NCI-H187 treated with DMSO at 0.1 percent for 48 hours (cell line): ENCODE results near the gene ITGBL1.
"Not testable (repeated sequence)": the region's sequence is repeated elsewhere in the genome, so short reads cannot be mapped to it uniquely, and the experiment has no call there.

ENCODE experiments used
- DNase-seq: peaks from one replicate; lab custom pipeline; 2025; lab: John Stamatoyannopoulos, UW

The ITGBL1 gene

GRCh38 chr13:101514100-101514499 is 61.6 kb downstream of the ITGBL1 start:
- no peak for DNase-seq

GRCh38 chr13:101514695-101515275 is 62.3 kb downstream of the ITGBL1 start:
- peak; percentile 55 for DNase-seq

- DNase-seq: no peak
Measured at GRCh38 chr13:101515504-101515903, 63.0 kb downstream of the ITGBL1 start.

GRCh38 chr13:101516262-101516661 is 63.8 kb downstream of the ITGBL1 start:
- DNase-seq: no peak

- no peak for DNase-seq
Measured at GRCh38 chr13:101520672-101521071, 68.2 kb downstream of the ITGBL1 start.

- no peak for DNase-seq
Measured at GRCh38 chr13:101521371-101521770, 68.9 kb downstream of the ITGBL1 start.

GRCh38 chr13:101522607-101523006 is 70.1 kb downstream of the ITGBL1 start:
- DNase-seq: no peak

GRCh38 chr13:101523154-101524131 is 71.0 kb downstream of the ITGBL1 start:
- no peak for DNase-seq

GRCh38 chr13:101527130-101527529 is 74.7 kb downstream of the ITGBL1 start:
- no peak for DNase-seq

- DNase-seq: no peak
Measured at GRCh38 chr13:101529422-101529821, 76.9 kb downstream of the ITGBL1 start.

GRCh38 chr13:101530293-101530692 is 77.8 kb downstream of the ITGBL1 start:
- DNase-seq: no peak

GRCh38 chr13:101535192-101535746 is 82.8 kb downstream of the ITGBL1 start:
- no peak for DNase-seq

GRCh38 chr13:101536079-101536478 is 83.6 kb downstream of the ITGBL1 start:
- no peak for DNase-seq

GRCh38 chr13:101544544-101544943 is 92.1 kb downstream of the ITGBL1 start:
- DNase-seq: not testable (repeated sequence)

- DNase-seq: no peak
Measured at GRCh38 chr13:101544979-101545378, 92.5 kb downstream of the ITGBL1 start.

- DNase-seq: no peak
Measured at GRCh38 chr13:101545521-101545920, 93.0 kb downstream of the ITGBL1 start.

- no peak for DNase-seq
Measured at GRCh38 chr13:101552286-101552685, 99.8 kb downstream of the ITGBL1 start.

GRCh38 chr13:101552786-101553185 is 100.3 kb downstream of the ITGBL1 start:
- no peak for DNase-seq

GRCh38 chr13:101554420-101555125 is 102.1 kb downstream of the ITGBL1 start:
- no peak for DNase-seq

- DNase-seq: no peak
Measured at GRCh38 chr13:101555610-101556009, 103.1 kb downstream of the ITGBL1 start.

- DNase-seq: no peak
Measured at GRCh38 chr13:101556676-101557123, 104.2 kb downstream of the ITGBL1 start.

- no peak for DNase-seq
Measured at GRCh38 chr13:101565317-101565716, 112.8 kb downstream of the ITGBL1 start.
